Measurements from ENCODE around the gene PALLD.

- no peak for TF ChIP-seq CTCF (IDR thresholded peaks at IDR 0.05)
- TF ChIP-seq EP300 (IDR thresholded peaks at IDR 0.05), result no peak
- no peak for TF ChIP-seq POLR2A (IDR thresholded peaks at IDR 0.05; ENCODE audit: low read depth)
Measured at GRCh38 chr4:168723020-168723419, 226.2 kb downstream of the PALLD start.
